GM18858 (cell line): Measurements from ENCODE around the gene NFKB1.
"Not testable (repeated sequence)": the region's sequence is repeated elsewhere in the genome, so short reads cannot be mapped to it uniquely, and the experiment has no call there.

Experiments
- ATAC-seq: cut with Tn5 transposase; IDR thresholded peaks from one replicate; pipeline ENCODE4 v1.9.1; 2021; ENCODE audit not compliant: unreplicated experiment

NFKB1 gene

GRCh38 chr4:102619776-102620631 lies 118.8 kb downstream of the NFKB1 start:
- ATAC-seq: not testable (repeated sequence)

DNA sequence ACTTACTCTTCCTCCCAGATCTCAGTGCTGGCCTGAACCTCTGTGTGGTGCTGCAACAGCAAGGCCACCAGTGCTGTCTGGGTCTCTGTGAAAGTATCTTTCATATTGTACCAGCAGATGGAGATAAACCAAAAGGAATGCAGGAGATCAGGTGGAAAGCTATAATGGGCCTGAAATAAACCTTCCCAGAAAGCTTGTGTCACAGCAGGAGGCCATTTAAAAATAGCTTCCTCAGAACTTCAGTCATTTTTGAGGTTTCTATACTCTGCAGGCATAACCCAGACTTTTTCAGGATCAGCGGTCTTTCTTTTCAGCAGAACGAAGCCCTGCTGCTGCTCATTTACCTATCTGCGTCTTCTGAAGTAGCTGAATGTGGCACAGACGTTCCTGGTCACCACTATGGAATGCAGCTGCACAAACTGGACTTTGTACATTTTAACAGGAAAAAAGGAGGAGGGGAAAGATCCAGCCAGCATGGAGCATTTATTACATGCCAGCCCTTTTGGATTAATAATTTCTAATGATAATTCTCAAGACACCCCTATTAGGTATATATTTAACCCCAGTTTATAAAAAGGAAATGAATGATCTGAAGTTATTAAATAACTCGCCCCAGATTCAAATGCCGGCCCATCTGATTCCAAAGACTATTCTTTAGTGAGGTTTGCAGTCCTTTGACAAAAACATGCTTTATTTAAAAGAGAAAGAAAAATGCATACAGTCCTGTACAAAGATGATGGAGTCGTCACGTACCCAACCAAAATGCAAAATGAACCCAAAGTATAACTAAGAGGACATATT lies 119.7 kb downstream of the NFKB1 start:
- ATAC-seq: peak; percentile 47

- ATAC-seq: no peak
Observed at GRCh38 chr4:102623622-102624021, 122.5 kb downstream of the NFKB1 start.

DNA sequence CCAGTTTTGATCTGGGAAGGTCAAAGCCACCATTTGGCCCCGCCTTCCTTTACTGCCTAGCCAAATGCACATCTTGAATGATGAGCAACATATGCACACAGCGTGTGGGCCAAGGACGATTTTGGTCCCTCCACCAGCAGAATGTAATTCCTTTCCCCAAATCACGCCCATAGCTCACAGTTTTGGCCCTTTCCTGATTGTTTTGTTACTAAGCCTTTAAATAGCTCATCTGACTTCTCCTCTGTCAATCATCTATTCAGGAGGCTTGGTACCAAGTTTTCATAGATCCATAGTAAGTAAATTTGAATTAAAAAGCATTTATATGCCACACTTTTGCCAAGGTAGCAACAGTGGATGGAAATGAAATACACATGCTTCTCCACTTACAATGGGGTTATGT lies 123.3 kb downstream of the NFKB1 start:
- ATAC-seq: no peak

GRCh38 chr4:102625232-102625930 lies 124.2 kb downstream of the NFKB1 start:
- ATAC-seq: peak; percentile 91

DNA sequence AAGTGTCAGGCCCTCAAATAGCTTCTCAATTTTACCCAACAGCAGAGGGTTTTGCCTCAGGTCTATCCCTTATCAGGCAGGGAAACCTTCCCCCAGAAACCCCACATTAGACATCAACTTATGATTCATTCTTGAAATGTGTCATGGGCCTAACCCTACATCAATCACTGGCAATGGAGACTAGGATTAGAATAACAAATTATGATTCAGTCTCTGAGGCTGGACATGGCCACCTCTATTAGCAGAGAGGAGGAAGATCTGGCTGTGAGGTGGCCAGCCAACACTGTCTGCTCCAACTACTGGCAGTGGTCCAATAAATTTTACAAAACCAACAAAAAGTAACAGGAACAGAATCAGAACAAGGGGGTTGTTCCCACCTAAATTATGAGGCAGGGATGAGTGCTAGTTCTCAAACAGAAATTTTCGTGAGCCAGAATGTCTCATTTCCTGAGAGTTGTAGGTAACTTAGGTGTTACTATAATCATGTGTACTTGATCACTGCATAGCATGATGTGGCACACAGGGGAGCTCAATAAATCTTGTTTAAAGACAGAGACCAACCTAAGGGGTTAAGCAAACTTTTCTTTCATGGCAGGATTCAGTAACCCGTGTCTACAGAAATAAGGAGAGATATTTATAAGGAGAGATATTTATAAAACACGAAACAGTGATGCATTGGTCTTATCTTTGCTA lies 126.8 kb downstream of the NFKB1 start:
- ATAC-seq: no peak

DNA sequence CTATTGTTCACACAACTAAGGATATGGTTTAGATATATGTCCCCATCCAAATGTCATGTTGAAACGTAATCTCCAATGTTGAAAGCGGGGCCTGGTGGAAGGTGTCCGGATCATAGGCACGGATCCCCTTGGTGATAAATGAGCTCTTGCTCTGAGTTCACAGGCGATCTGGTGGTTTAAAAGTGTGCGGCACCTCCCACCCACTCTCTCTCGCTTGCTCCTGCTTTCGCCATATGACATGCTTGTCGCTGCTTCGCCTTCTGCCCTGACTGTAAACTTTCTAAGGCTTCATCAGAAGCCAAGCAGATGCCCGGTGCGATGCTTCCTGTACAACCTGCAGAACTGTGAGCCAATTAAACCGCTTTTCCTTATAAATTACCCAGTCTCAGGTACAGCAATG lies 128.5 kb downstream of the NFKB1 start:
- no peak for ATAC-seq

DNA sequence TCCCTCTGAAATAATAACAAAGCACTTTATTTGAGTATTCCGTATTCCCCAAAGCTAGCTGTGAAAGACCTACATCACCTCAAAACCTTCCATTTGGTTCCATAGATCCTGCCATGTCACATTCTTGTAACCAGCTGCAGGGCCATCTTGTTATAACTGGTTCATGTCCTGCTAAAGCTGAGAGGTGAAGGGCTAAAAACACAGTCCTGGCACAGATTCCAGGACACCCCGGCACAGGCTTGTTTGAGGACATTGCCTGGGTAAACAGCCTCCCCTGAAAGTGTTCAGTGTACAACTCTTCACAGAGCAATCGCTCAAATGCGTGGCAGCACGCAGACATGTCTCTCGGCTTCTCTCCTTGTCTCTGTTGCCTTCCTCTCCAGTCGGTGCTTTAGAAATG lies 130.5 kb downstream of the NFKB1 start:
- no peak for ATAC-seq

- no peak for ATAC-seq
Observed at GRCh38 chr4:102632241-102633065, 131.3 kb downstream of the NFKB1 start.

DNA sequence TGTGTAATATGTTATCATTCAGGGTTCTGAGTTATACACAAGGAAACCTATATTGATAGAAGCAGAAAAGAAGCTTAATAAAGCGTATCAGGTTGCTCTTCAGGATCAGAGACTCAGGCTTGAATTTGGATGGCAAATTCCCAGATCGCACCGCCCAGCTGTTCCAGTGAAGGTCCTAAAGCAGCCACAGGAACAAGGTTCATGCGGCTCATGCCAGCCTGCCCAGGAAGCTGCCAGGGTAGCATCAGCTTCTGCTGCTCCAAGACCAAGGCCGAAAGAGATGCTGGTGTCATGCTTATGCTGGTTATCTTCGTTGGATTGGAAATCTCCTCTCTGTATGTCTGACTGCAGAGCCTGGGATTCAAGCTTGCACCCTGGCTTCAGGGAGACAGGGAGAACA lies 131.9 kb downstream of the NFKB1 start:
- ATAC-seq: no peak

DNA sequence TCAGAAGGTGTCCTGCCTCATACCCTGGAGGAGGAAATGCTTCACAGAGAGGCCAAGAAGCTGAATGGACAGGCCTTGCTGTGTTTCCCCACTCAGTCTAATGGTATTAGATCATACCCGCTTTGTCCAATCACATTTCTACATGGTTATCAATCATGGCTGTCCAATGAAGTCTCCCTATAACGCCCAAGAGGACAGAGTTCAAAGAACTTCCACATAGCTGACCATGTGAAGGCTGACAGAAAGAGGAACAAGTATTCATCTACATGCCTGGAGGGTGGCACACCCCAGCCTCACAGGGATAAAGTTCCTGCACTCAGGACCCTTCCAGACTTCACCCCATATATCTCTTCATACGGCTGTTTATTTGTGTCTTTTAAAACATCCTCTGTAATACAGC lies 136.2 kb downstream of the NFKB1 start:
- no peak for ATAC-seq

GRCh38 chr4:102638621-102639020 lies 137.5 kb downstream of the NFKB1 start:
- ATAC-seq: no peak

GRCh38 chr4:102639598-102639997 lies 138.4 kb downstream of the NFKB1 start:
- ATAC-seq: no peak

GRCh38 chr4:102640669-102641068 lies 139.5 kb downstream of the NFKB1 start:
- no peak for ATAC-seq

DNA sequence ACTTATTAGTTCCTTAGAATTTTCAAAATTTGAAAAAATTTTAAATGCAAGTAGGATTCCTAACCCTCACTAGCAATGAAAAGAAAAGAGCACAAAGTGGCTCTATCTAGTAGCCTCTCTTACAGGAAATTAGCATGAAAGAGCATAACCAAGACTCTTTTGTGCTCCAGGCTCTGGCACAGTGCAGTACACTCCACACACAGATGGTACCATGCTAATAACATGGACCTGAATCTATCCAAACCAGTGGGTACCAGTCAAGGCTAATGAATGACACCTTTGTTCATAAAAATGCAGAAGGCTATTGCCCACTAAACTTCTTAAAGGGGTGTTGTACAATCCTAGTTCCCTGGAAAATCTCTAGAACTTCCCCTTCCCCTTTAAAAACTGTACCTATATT lies 140.6 kb downstream of the NFKB1 start:
- no peak for ATAC-seq

DNA sequence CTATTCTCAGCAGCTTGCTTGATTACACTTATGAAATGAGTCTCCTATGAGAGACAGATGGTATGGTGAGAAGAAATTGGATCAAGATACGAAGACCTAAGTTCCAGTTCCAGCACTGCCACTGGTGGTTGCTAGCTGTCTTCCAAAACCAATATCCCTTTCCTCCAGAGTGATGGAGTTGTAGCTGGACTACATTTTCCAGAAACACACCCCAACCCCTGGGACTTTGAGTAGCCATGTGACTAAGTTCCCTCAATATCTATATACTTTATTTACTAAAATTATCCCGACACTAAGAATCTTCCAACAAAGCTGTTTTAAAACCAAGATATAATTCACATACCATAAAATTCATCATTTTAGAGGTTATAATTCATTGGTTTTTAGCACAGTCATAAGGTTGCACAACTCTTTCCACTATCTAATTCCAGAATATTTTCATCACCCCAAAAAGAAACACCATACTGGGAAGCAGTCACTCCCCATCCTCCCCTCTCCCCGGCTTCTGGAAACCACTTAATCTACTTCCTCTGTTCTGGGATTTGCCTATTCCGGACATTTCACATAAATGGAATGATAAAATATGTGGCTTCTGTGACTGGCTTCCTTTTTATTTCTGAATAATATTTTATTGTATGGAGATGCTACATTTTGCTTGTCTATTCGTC lies 141.6 kb downstream of the NFKB1 start:
- ATAC-seq: no peak

- no peak for ATAC-seq
Observed at GRCh38 chr4:102647117-102647516, 146.0 kb downstream of the NFKB1 start.

DNA sequence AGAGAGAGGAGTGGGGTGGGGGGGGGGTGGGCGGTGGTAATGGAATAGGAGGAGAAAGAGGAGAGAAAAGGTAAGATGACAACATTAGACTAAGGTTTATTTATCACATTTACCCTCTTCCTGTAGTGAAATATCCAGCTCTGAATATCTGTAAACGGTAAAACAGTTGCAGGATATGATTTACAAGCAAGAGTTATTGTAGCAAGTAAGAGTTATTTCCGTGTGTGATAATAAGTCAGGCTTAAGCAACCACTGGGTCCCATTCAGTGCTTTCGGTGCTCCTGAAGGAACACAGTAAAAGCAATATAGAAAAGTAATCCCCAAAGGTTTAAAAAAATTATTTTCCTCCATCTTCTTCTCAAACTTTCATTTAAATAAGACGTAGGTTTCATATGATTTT lies 156.0 kb downstream of the NFKB1 start:
- no peak for ATAC-seq

DNA sequence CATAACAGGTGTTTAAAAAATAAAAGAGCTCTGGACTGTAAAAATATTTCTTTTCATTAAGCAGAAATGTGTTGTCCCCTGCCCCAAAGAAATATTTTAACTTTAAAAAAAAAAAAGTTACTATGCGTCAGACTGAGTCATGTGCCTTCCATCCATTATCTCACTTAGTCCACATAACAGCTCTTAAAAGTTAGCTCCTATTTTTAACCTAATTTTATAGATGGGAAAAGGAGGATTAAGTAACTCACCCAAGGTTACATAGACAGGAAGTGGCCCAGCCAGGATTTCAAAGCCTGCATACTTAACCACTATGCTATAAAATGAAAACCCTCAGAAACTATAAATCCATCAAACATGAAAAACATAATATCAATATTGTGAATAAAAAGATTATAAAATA lies 161.9 kb downstream of the NFKB1 start:
- no peak for ATAC-seq

DNA sequence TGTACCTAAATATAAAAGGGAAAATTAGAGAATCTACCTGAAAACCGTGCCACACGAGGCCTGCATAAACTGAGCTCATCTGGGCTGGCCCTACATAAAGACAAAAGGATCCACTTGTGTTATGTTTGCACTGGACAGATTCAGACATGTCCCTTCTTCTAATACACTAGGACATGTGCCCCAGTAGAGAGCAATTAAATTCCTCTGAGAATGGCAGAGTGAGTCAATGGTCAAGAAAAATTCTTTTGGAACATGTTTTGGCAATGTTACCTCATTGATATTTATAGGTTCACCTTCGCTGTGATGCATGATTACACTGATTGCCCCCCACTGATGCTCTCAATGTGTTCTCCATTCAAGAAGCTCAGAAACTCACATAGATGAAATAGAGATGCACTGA lies 164.4 kb downstream of the NFKB1 start:
- ATAC-seq: no peak
